ENCODE data around the gene DLG2.
"Not testable (repeated sequence)": the region's sequence is repeated elsewhere in the genome, so short reads cannot be mapped to it uniquely, and the experiment has no call there.

Gene DLG2

GRCh38 chr11:85133636-85134035, 493.5 kb downstream of the DLG2 start:
- H3K9ac ChIP-seq (ENCODE audit: low read length) = no peak overlapping the region
- no peaks in the 10 kb centered on the region for H3K36me3 ChIP-seq (ENCODE audit: insufficient read depth, low read length)
- no peak overlapping the region for H3K4me3 ChIP-seq (ENCODE audit: low read depth in 1 of 2, low read length in 2 of 2)
- no peak overlapping the region for H3K27ac ChIP-seq (ENCODE audit: low read depth, low read length)
- peaks cover 4% of the 10 kb centered on the region for H3K4me1 ChIP-seq (ENCODE audit: insufficient read depth, low read length)
- H3K9me3 ChIP-seq (ENCODE audit: low read length) = no peaks in the 10 kb centered on the region
- no peaks in the 10 kb centered on the region for H3K27me3 ChIP-seq (ENCODE audit: control insufficient read depth in 1 of 2, insufficient read depth in 2 of 2, low read length in 2 of 2)

DNA sequence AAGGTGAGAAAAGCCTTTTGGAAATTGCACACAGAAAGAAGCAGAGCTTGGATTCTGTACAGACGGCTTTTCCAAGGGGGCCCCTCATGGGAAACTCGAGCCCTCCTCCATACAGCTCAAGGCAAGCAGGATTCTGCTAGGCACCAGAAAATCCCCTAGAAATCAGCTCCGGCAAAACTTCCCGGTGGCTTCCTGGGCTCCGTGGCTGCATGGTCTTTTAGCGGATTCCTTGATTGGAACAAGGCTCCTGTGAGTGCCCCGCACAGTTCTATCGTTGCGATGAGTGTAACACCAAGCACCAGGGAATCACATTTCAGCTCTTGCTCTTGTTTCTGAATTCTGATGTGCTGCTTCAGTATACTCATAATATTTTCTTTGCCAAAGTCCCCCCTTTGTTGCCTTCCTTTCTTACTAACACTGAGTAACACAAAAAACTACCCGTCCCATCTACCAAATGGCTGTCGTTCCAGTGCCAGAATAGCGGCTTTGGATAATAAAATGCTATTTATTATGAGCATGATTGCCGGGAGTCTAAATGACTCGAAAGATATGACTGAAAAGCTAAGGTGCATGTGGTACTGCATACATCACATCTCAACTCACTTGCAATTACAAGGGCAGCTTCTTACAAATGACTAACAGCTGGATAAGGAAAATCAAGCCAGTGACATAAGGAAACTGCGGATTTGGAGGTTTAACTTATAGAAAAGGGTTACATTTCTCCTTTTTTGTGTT, 494.1 kb downstream of the DLG2 start:
- no peak overlapping the region for H3K9ac ChIP-seq (ENCODE audit: low read length)
- H3K4me1 ChIP-seq (ENCODE audit: insufficient read depth, low read length) = peaks cover 4% of the 10 kb centered on the region
- no peaks in the 10 kb centered on the region for H3K27me3 ChIP-seq (ENCODE audit: control insufficient read depth in 1 of 2, insufficient read depth in 2 of 2, low read length in 2 of 2)
- H3K36me3 ChIP-seq (ENCODE audit: insufficient read depth, low read length) = no peaks in the 10 kb centered on the region
- H3K4me3 ChIP-seq (ENCODE audit: low read depth in 1 of 2, low read length in 2 of 2) = no peak overlapping the region
- H3K9me3 ChIP-seq (ENCODE audit: low read length) = no peaks in the 10 kb centered on the region
- H3K27ac ChIP-seq (ENCODE audit: low read depth, low read length) = no peak overlapping the region

DNA sequence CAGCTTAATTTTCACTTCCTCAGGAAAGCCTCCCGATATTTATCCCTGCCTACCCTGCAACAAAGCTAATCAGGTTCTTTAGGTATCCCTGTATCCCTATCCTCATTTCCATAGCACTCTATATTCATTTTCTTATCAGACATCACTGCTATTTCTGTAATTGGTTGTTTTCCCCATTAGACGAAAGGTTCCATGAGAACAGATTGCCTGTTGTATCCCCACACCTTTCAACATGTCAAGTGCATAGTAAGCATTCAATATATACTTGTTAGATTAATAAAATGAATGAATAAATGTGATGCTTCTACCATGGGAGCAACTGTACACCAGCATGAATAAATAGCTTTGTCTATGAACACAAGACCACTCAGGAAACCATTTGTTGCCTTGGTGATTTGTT, 499.8 kb downstream of the DLG2 start:
- Histone ChIP-seq H3K4me3 (ENCODE audit: low read depth in 1 of 2, low read length in 2 of 2) (no peak overlapping the region), H3K4me1 (ENCODE audit: insufficient read depth, low read length) (peaks cover 1% of the 10 kb centered on the region), H3K27me3 (ENCODE audit: control insufficient read depth in 1 of 2, insufficient read depth in 2 of 2, low read length in 2 of 2) (no peaks in the 10 kb centered on the region), H3K9me3 (ENCODE audit: low read length) (no peaks in the 10 kb centered on the region), H3K9ac (ENCODE audit: low read length) (no peak overlapping the region), H3K36me3 (ENCODE audit: insufficient read depth, low read length) (no peaks in the 10 kb centered on the region), H3K27ac (ENCODE audit: low read depth, low read length) (no peak overlapping the region)

- no peaks in the 10 kb centered on the region for H3K36me3 ChIP-seq (ENCODE audit: insufficient read depth, low read length)
- no peaks in the 10 kb centered on the region for H3K9me3 ChIP-seq (ENCODE audit: low read length)
- H3K4me3 ChIP-seq (ENCODE audit: low read depth in 1 of 2, low read length in 2 of 2) = no peak overlapping the region
- no peaks in the 10 kb centered on the region for H3K4me1 ChIP-seq (ENCODE audit: insufficient read depth, low read length)
- H3K27ac ChIP-seq (ENCODE audit: low read depth, low read length) = no peak overlapping the region
- no peaks in the 10 kb centered on the region for H3K27me3 ChIP-seq (ENCODE audit: control insufficient read depth in 1 of 2, insufficient read depth in 2 of 2, low read length in 2 of 2)
- no peak overlapping the region for H3K9ac ChIP-seq (ENCODE audit: low read length)
Observed at GRCh38 chr11:85123752-85124231, 503.4 kb downstream of the DLG2 start.

DNA sequence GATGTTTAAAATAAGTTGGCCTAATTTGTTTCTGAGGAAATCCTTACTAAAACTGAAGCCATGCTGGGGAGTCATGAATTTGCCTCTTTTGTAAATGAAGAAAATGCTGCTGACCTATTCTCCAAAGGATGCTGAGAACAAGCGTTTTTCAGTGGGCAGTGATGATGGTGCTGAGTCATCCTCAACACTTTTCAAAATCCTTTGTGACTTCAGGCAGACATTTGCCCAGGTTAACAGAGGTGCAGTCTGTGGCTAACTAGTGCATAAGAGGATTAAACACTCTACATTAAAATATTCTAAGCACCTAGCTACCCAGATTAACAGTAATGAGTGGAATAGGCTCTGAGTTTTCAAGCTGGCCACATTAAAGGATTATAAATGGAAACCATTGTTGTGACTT, 509.0 kb downstream of the DLG2 start:
- Histone ChIP-seq H3K9me3 (ENCODE audit: low read length) (no peaks in the 10 kb centered on the region), H3K9ac (ENCODE audit: low read length) (no peak overlapping the region), H3K27ac (ENCODE audit: low read depth, low read length) (no peak overlapping the region), H3K4me1 (ENCODE audit: insufficient read depth, low read length) (no peaks in the 10 kb centered on the region), H3K27me3 (ENCODE audit: control insufficient read depth in 1 of 2, insufficient read depth in 2 of 2, low read length in 2 of 2) (no peaks in the 10 kb centered on the region), H3K4me3 (ENCODE audit: low read depth in 1 of 2, low read length in 2 of 2) (no peak overlapping the region), H3K36me3 (ENCODE audit: insufficient read depth, low read length) (no peaks in the 10 kb centered on the region)

GRCh38 chr11:85115798-85116197, 511.3 kb downstream of the DLG2 start:
- Histone ChIP-seq H3K4me1 (ENCODE audit: insufficient read depth, low read length) (no peaks in the 10 kb centered on the region), H3K9ac (ENCODE audit: low read length) (no peak overlapping the region), H3K27ac (ENCODE audit: low read depth, low read length) (no peak overlapping the region), H3K9me3 (ENCODE audit: low read length) (no peaks in the 10 kb centered on the region), H3K36me3 (ENCODE audit: insufficient read depth, low read length) (no peaks in the 10 kb centered on the region), H3K4me3 (ENCODE audit: low read depth in 1 of 2, low read length in 2 of 2) (no peak overlapping the region), H3K27me3 (ENCODE audit: control insufficient read depth in 1 of 2, insufficient read depth in 2 of 2, low read length in 2 of 2) (no peaks in the 10 kb centered on the region)

- H3K36me3 ChIP-seq (ENCODE audit: insufficient read depth, low read length) = no peaks in the 10 kb centered on the region
- H3K9me3 ChIP-seq (ENCODE audit: low read length) = no peaks in the 10 kb centered on the region
- H3K4me3 ChIP-seq (ENCODE audit: low read depth in 1 of 2, low read length in 2 of 2) = no peak overlapping the region
- H3K9ac ChIP-seq (ENCODE audit: low read length) = no peak overlapping the region
- H3K27ac ChIP-seq (ENCODE audit: low read depth, low read length) = no peak overlapping the region
- H3K4me1 ChIP-seq (ENCODE audit: insufficient read depth, low read length) = no peaks in the 10 kb centered on the region
- H3K27me3 ChIP-seq (ENCODE audit: control insufficient read depth in 1 of 2, insufficient read depth in 2 of 2, low read length in 2 of 2) = no peaks in the 10 kb centered on the region
Observed at GRCh38 chr11:85114786-85115185, 512.4 kb downstream of the DLG2 start.

GRCh38 chr11:85110246-85110645, 516.9 kb downstream of the DLG2 start:
- H3K27ac ChIP-seq (ENCODE audit: low read depth, low read length); H3K9me3 ChIP-seq (ENCODE audit: low read length); H3K4me1 ChIP-seq (ENCODE audit: insufficient read depth, low read length); H3K36me3 ChIP-seq (ENCODE audit: insufficient read depth, low read length); H3K9ac ChIP-seq (ENCODE audit: low read length); H3K27me3 ChIP-seq (ENCODE audit: control insufficient read depth in 1 of 2, insufficient read depth in 2 of 2, low read length in 2 of 2); H3K4me3 ChIP-seq (ENCODE audit: low read depth in 1 of 2, low read length in 2 of 2): not testable (repeated sequence)

DNA sequence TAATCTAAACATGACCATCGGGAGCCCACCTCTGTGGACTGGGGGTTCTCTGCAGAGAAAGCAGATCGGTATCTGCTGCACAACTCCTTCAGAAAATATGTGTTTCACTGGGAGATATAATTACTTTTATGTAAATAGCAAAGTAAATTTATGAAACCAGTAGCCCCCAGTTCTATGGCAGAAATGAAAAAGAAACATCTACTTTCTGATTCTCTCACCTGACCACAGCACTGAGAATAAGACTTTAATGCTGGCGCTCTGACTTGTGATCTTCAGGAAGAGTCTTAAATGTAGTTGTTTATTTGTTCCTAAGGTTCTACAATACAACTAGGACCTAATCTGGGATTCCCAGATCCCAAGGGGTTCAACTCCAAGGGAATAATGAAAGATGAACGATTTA, 518.0 kb downstream of the DLG2 start:
- Histone ChIP-seq H3K27ac (ENCODE audit: low read depth, low read length) (no peak overlapping the region), H3K36me3 (ENCODE audit: insufficient read depth, low read length) (no peaks in the 10 kb centered on the region), H3K9me3 (ENCODE audit: low read length) (no peaks in the 10 kb centered on the region), H3K4me1 (ENCODE audit: insufficient read depth, low read length) (no peaks in the 10 kb centered on the region), H3K4me3 (ENCODE audit: low read depth in 1 of 2, low read length in 2 of 2) (no peak overlapping the region), H3K9ac (ENCODE audit: low read length) (no peak overlapping the region), H3K27me3 (ENCODE audit: control insufficient read depth in 1 of 2, insufficient read depth in 2 of 2, low read length in 2 of 2) (no peaks in the 10 kb centered on the region)

- no peaks in the 10 kb centered on the region for H3K4me1 ChIP-seq (ENCODE audit: insufficient read depth, low read length)
- H3K36me3 ChIP-seq (ENCODE audit: insufficient read depth, low read length) = no peaks in the 10 kb centered on the region
- H3K9me3 ChIP-seq (ENCODE audit: low read length) = no peaks in the 10 kb centered on the region
- no peak overlapping the region for H3K9ac ChIP-seq (ENCODE audit: low read length)
- no peak overlapping the region for H3K4me3 ChIP-seq (ENCODE audit: low read depth in 1 of 2, low read length in 2 of 2)
- H3K27me3 ChIP-seq (ENCODE audit: control insufficient read depth in 1 of 2, insufficient read depth in 2 of 2, low read length in 2 of 2) = no peaks in the 10 kb centered on the region
- H3K27ac ChIP-seq (ENCODE audit: low read depth, low read length) = no peak overlapping the region
Observed at GRCh38 chr11:85105868-85106267, 521.3 kb downstream of the DLG2 start.

DNA sequence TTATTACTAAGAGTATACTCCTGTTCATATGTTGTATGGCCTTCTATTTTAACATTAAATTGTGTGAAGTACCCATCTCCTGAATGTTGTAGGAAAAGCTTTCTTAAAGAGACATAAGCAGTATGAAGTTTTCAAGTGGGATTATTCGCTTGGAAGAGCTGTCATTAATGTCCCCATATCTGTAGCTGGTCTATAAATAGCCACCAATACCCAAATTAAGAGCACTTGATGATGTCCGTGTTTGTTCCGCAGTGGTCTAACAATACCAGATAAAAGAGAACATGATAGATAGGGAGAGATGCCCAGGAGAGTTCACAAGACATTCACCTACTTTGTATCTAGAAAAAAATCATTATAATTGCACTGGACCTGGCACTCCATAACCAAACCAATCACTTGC, 527.6 kb downstream of the DLG2 start:
- no peaks in the 10 kb centered on the region for H3K27me3 ChIP-seq (ENCODE audit: control insufficient read depth in 1 of 2, insufficient read depth in 2 of 2, low read length in 2 of 2)
- no peaks in the 10 kb centered on the region for H3K9me3 ChIP-seq (ENCODE audit: low read length)
- no peak overlapping the region for H3K9ac ChIP-seq (ENCODE audit: low read length)
- H3K36me3 ChIP-seq (ENCODE audit: insufficient read depth, low read length) = no peaks in the 10 kb centered on the region
- H3K4me3 ChIP-seq (ENCODE audit: low read depth in 1 of 2, low read length in 2 of 2) = no peak overlapping the region
- no peaks in the 10 kb centered on the region for H3K4me1 ChIP-seq (ENCODE audit: insufficient read depth, low read length)
- H3K27ac ChIP-seq (ENCODE audit: low read depth, low read length) = no peak overlapping the region

DNA sequence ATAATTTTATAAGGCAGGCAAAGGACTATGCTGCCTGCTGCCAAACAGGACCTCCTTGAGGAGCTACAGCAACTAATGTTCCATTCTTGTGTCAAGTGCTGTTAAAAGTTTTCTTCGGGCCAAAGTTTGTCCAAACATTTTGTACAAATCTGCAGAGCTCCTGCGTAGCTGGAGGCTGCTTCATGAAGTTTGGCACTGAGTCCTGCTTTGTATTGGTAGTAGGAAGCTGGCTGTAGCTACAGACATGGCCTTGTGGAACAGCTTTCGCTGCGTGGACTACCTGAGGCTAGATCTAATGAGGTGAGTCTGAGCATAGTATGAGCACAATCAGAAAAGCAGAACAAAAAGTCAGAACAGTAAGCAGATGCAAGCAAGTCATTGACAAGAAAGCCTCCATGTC, 528.1 kb downstream of the DLG2 start:
- H3K36me3 ChIP-seq (ENCODE audit: insufficient read depth, low read length) = no peaks in the 10 kb centered on the region
- H3K4me3 ChIP-seq (ENCODE audit: low read depth in 1 of 2, low read length in 2 of 2) = no peak overlapping the region
- no peaks in the 10 kb centered on the region for H3K4me1 ChIP-seq (ENCODE audit: insufficient read depth, low read length)
- no peaks in the 10 kb centered on the region for H3K27me3 ChIP-seq (ENCODE audit: control insufficient read depth in 1 of 2, insufficient read depth in 2 of 2, low read length in 2 of 2)
- H3K9me3 ChIP-seq (ENCODE audit: low read length) = no peaks in the 10 kb centered on the region
- H3K27ac ChIP-seq (ENCODE audit: low read depth, low read length) = no peak overlapping the region
- H3K9ac ChIP-seq (ENCODE audit: low read length) = no peak overlapping the region
